ENCODE data around the gene SMAD9. TPM values are rescaled to one million over a fixed set of nuclear protein-coding genes. Genes with fewer than 3 reads are reported as not detected.

Gene SMAD9
- polyA plus RNA-seq, 1 of the 3 experiments (the other 2 are of a cell fraction): 3.1 TPM

DNA sequence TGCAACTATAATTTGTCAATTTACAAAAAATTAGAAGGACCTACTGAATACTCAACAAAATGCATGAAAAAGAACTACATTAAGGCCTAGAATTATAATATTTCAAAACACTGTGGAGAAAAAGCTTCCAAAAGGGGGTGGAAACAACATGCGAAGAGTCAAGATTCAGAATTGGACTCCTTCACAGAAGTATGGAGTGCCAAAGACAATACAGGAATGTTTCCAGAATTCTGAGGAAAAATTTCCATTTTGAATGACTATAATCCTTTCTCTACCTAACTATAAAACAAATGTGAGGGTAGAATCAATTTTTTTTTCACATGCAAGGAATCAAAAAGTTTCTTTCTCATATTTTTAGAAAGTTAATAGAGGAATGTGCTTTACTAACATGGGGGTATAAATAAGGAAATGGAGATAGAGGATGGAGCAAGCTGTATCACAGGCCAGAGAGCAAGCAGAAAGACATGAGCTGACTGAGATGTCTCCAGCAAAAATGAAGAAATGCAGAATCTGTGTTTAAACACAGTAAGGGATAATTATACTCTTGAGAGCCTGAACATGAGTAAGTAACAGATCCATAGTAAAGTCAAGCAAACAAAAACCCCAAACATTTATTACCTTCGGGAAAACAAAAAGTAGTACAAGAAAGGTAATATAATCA, 39.5 kb upstream of the SMAD9 start:
- no peak overlapping the region for H3K4me2 ChIP-seq
- no peak overlapping the region for H3K4me3 ChIP-seq (ENCODE audit: low read depth in 2 of 2, low read length in 1 of 2)
- H3F3A ChIP-seq (replicated peaks; ENCODE audit: insufficient read depth): no peaks in the 10 kb centered on the region
- H3K27ac ChIP-seq (ENCODE audit: low read depth in 2 of 2, low read length in 1 of 2): no peak overlapping the region
- H3K36me3 ChIP-seq (replicated peaks in 1 of 2; ENCODE audit: control insufficient read depth in 1 of 2, insufficient read depth in 2 of 2, low read length in 1 of 2): peaks cover 33 to 70% of the 10 kb centered on the region in 2 experiments
- ChIA-PET CTCF (interaction anchor here (1.0 to 1.5 kb wide), 4 partner anchors 10 to 224 kb away, joined by 3 to 4 read pairs (median 3); no protein-coding TSS in a partner anchor), POLR2A (no interaction called here)
- TF ChIP-seq TAF1 (IDR thresholded peaks at IDR 0.05; ENCODE audit: borderline replicate concordance, low read depth, low read length) (no peak), TCF12 (IDR thresholded peaks at IDR 0.05) (no peak), SIN3A (IDR thresholded peaks at IDR 0.05; ENCODE audit: borderline replicate concordance, low read depth, low read length) (no peak), CHD2 (IDR thresholded peaks at IDR 0.05; ENCODE audit: low read length, partially characterized antibody) (no peak), EP300 (IDR thresholded peaks at IDR 0.05; ENCODE audit: borderline replicate concordance in 1 of 2, low read depth in 1 of 2, low read length in 1 of 2) (no peak), MEF2A (IDR thresholded peaks at IDR 0.05; ENCODE audit: borderline replicate concordance, low read depth) (no peak), GATA2 (CRISPR knock-in tag; IDR thresholded peaks at IDR 0.05) (no peak), SMC3 (IDR thresholded peaks at IDR 0.05; ENCODE audit: low read depth, low read length) (no peak), MXI1 (IDR thresholded peaks at IDR 0.05; ENCODE audit: low read depth, low read length) (no peak), NFIC (IDR thresholded peaks at IDR 0.05; ENCODE audit: borderline replicate concordance) (no peak), EZH2phosphoT487 (IDR thresholded peaks at IDR 0.05; ENCODE audit: borderline replicate concordance, low read depth) (no peak), FOXJ3 (CRISPR knock-in tag; IDR thresholded peaks at IDR 0.05) (no peak), RAD21 (IDR thresholded peaks at IDR 0.05; ENCODE audit: low read length) (no peak)
- TF ChIP-seq, protein P1, sequence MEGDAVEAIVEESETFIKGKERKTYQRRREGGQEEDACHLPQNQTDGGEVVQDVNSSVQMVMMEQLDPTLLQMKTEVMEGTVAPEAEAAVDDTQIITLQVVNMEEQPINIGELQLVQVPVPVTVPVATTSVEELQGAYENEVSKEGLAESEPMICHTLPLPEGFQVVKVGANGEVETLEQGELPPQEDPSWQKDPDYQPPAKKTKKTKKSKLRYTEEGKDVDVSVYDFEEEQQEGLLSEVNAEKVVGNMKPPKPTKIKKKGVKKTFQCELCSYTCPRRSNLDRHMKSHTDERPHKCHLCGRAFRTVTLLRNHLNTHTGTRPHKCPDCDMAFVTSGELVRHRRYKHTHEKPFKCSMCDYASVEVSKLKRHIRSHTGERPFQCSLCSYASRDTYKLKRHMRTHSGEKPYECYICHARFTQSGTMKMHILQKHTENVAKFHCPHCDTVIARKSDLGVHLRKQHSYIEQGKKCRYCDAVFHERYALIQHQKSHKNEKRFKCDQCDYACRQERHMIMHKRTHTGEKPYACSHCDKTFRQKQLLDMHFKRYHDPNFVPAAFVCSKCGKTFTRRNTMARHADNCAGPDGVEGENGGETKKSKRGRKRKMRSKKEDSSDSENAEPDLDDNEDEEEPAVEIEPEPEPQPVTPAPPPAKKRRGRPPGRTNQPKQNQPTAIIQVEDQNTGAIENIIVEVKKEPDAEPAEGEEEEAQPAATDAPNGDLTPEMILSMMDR (IDR thresholded peaks at IDR 0.05): no peak
- TF ChIP-seq, protein P2, sequence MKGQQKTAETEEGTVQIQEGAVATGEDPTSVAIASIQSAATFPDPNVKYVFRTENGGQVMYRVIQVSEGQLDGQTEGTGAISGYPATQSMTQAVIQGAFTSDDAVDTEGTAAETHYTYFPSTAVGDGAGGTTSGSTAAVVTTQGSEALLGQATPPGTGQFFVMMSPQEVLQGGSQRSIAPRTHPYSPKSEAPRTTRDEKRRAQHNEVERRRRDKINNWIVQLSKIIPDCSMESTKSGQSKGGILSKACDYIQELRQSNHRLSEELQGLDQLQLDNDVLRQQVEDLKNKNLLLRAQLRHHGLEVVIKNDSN (IDR thresholded peaks at IDR 0.05; ENCODE audit: borderline replicate concordance, low read depth): no peak
- TF ChIP-seq, protein P3, sequence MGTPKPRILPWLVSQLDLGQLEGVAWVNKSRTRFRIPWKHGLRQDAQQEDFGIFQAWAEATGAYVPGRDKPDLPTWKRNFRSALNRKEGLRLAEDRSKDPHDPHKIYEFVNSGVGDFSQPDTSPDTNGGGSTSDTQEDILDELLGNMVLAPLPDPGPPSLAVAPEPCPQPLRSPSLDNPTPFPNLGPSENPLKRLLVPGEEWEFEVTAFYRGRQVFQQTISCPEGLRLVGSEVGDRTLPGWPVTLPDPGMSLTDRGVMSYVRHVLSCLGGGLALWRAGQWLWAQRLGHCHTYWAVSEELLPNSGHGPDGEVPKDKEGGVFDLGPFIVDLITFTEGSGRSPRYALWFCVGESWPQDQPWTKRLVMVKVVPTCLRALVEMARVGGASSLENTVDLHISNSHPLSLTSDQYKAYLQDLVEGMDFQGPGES (IDR thresholded peaks at IDR 0.05; ENCODE audit: low read depth, low read length): no peak
- TF ChIP-seq, protein P4, sequence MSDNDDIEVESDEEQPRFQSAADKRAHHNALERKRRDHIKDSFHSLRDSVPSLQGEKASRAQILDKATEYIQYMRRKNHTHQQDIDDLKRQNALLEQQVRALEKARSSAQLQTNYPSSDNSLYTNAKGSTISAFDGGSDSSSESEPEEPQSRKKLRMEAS (IDR thresholded peaks at IDR 0.05; ENCODE audit: low read depth): no peak
- no peaks in the 10 kb centered on the region for H3K27me3 ChIP-seq (ENCODE audit: insufficient read depth)
- H3K9ac ChIP-seq: no peak overlapping the region
- no peaks in the 10 kb centered on the region for H3K79me2 ChIP-seq (ENCODE audit: insufficient read depth)
- H3K9me2 ChIP-seq: no peaks in the 10 kb centered on the region
- no peak overlapping the region for H2AFZ ChIP-seq (ENCODE audit: low read depth)
- no peaks in the 10 kb centered on the region for H3K9me3 ChIP-seq
- no peak for DNase-seq
- WGBS (ENCODE audit: low lambda C conversion rate): 97% methylated on average over 2 of the region's 2 CpGs
- H3K4me1 ChIP-seq (ENCODE audit: control insufficient read depth in 1 of 2, insufficient read depth in 2 of 2, low read depth in 1 of 2, low read length in 1 of 2): no peaks in the 10 kb centered on the region; a peak in 1 of 4 replicates
- H4K20me1 ChIP-seq (ENCODE audit: insufficient read depth): no peaks in the 10 kb centered on the region
